Bronchial epithelial cell (primary cell): ENCODE measurements around the gene SH3YL1. TPM values are rescaled to one million over a fixed set of nuclear protein-coding genes. Genes with fewer than 3 reads are reported as not detected.

ENCODE experiments used
- DNase-seq: peaks from one replicate; pipeline ENCODE4 v3.0.0-alpha.2; 2010; ENCODE audit warnings: low read depth
- FAIRE-seq: peaks from 2 replicates; lab custom pipeline; 2011; peaks lifted over from hg19 to GRCh38; lab: Jason Lieb, UNC
- H3K27me3 ChIP-seq: 2 replicates; pipeline ENCODE4 v1.5.1; 2011; ENCODE audit warnings: low read length; ENCODE audit not compliant: control insufficient read depth, insufficient read depth
- H3K36me3 ChIP-seq: 2 replicates; pipeline ENCODE4 v1.5.1; 2011; ENCODE audit warnings: low read length; ENCODE audit not compliant: control insufficient read depth, insufficient read depth
- H3K4me3 ChIP-seq: 2 replicates; pipeline ENCODE4 v1.5.1; 2011; ENCODE audit warnings: mild to moderate bottlenecking, low read depth, low read length, control low read depth
- CTCF ChIP-seq: IDR thresholded peaks from 2 replicates; pipeline ENCODE4 v1.5.1; 2011; ENCODE audit warnings: mild to moderate bottlenecking, moderate library complexity, low read length, control low read depth, inconsistent platforms; ENCODE audit not compliant: insufficient read depth, severe bottlenecking
- total RNA-seq: library from RNA; depleted of rRNA; stranded (reverse); fragments of >200 nt; gene quantifications from 2 replicates; pipeline ENCODE4 v1.2.1, GENCODE V29; 2014

SH3YL1 gene
- total RNA-seq, 1 donor from 2014 or later: 104 TPM

- FAIRE-seq: no peak
- Histone ChIP-seq H3K4me3 (no peak overlapping the region), H3K27me3 (peaks cover 1% of the 10 kb centered on the region), H3K36me3 (no peaks in the 10 kb centered on the region)
- no peak for TF ChIP-seq CTCF
- no peak for DNase-seq
Measured at GRCh38 chr2:209470-209869, 54.4 kb downstream of the SH3YL1 start.

- Histone ChIP-seq H3K36me3 (no peaks in the 10 kb centered on the region), H3K4me3 (no peak overlapping the region), H3K27me3 (peaks cover 1% of the 10 kb centered on the region)
- no peak for TF ChIP-seq CTCF
- no peak for DNase-seq
- no peak for FAIRE-seq
Measured at GRCh38 chr2:208335-208734, 55.5 kb downstream of the SH3YL1 start.

DNA sequence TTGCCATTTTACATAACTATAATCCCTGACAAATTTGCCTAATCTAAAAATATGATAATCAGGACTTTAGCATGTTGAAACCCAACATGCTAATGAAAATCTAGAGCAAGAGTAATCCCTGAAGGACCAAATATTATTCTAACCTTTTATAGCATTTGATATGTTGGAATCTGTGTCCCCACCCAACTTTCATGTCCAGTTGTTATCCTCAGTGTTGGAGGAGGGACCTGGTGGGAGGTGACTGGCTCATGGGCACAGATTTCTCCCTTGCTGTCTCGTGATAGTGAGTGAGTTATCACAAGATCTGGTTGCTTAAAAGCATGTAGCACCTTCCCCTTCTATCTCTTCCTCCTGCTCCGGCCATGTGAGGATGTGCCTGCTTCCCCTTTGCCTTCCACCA is 59.8 kb downstream of the SH3YL1 start:
- H3K4me3 ChIP-seq: no peak overlapping the region
- no peaks in the 10 kb centered on the region for H3K36me3 ChIP-seq
- DNase-seq: no peak
- FAIRE-seq: no peak
- no peak for TF ChIP-seq CTCF
- no peaks in the 10 kb centered on the region for H3K27me3 ChIP-seq

GRCh38 chr2:203401-203800 is 60.4 kb downstream of the SH3YL1 start:
- no peak for TF ChIP-seq CTCF
- no peak for DNase-seq
- H3K27me3 ChIP-seq: no peaks in the 10 kb centered on the region
- H3K36me3 ChIP-seq: no peaks in the 10 kb centered on the region
- no peak for FAIRE-seq
- H3K4me3 ChIP-seq: no peak overlapping the region

- Histone ChIP-seq H3K27me3 (no peaks in the 10 kb centered on the region), H3K36me3 (no peaks in the 10 kb centered on the region), H3K4me3 (no peak overlapping the region)
- no peak for DNase-seq
- no peak for FAIRE-seq
- TF ChIP-seq CTCF: no peak
Measured at GRCh38 chr2:202945-203344, 60.9 kb downstream of the SH3YL1 start.

DNA sequence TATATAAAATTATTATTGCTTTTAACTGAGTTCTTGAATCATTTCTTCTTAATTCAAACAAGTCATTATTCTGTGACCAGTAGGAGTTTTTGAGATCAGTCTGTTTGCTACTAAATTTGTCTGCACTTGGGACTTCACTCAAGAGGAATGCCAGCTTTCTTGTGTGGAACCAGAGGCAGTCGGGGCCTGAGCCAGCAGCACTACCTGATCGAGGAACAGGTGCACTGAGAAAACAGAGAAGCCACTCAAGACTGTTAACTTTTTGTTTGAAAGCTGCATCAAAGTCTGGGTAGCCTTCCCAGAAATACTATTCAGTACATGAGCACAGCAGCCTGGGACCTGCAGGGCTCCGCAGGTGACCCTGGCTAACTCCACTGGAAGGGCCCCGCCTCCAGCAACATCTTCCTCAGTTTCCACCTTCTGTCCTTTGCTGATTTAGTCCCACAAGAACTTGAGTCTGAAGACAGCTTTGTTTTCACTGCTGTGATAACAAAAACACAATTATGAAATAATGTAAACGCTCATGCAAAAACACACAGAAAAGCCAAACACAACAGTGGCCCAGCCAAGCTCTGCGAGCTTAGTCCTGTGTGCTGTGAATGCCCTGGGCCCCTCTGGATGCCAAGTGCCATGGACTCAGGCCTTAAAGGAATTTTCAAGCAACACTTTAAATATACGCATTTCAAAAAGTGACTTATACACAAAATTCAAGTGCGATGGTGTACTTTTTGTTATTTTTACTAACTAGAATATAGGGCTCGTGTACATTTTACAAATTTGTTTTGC is 62.0 kb downstream of the SH3YL1 start:
- DNase-seq: no peak
- Histone ChIP-seq H3K4me3 (no peak overlapping the region), H3K36me3 (no peaks in the 10 kb centered on the region), H3K27me3 (no peaks in the 10 kb centered on the region)
- TF ChIP-seq CTCF: no peak
- FAIRE-seq: no peak
